ENCODE results near the gene TTLL12.

GRCh38 chr22:43212434-43212952 is 25.6 kb upstream of the TTLL12 start:
- TF ChIP-seq CTCF (IDR thresholded peaks at IDR 0.05; ENCODE audit: low read length) = no peak
- no peak for TF ChIP-seq EZH2 (IDR thresholded peaks at IDR 0.05; ENCODE audit: borderline replicate concordance, low read length)

All from OCI-LY1 (cell line).